Hematopoietic multipotent progenitor cell treated with erythropoietin and hydrocortisone succinate and interleukin-3 and kit ligand, for 15 days (in vitro differentiated cells): ENCODE data around the gene SLC44A1.

Experiments
- DNase-seq: peaks from one replicate; pipeline ENCODE4 v3.0.0-alpha.2; 2015; ENCODE audit warnings: low spot score

The SLC44A1 gene

DNA sequence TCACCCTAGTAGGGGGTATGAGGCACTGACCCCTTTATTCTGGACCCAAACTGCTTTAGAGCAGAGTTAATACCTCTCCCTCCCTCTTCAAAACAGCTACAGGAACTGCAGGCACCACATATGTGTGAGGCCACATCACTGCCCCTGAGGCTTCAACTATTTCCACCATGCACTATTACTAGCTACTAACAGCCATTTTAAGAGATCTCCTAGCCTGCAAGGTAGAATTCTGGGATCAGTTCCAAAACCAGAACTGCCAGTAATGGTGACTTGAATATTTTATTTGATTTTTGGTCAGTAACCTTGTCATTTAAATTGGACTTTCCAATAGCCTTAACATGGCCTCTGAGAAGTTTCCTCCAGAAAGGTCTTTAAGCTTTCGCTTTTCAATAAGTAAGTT lies 148.1 kb downstream of the SLC44A1 start:
- DNase-seq, result peak; percentile 23

DNA sequence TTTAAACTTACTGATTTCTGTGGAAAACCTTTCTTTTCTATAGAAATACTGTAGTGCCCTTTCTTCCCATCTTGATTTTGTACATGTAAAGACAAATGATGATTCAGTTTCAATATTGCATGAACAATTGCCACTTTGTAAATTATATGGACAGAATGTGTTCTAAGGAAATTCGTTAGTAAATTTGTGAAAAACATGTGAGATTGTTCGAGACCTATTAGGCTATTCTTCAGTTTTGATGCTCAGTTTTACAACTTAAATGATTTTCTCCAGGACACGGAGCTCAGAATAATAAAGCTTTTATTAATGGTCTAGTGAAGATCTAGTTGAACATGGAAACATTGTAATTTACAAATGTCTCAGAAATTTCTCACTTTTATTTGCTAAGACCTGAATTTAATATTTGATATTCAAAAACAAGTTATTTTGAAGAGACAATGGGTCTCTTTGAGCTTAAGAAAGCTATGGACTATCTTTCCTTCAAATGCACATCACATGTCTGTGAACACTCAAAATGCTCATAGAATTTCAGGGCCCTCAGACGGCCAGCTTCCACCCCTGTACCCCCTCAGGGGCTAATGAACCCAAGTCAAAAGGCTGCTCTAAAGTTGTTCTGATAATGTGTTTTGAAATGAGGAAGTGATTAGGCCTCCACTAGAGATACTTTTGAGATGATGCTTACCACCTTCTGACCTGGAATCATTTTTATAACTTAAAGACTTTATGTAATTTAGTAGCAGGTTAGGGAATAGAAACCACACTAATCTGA lies 149.3 kb downstream of the SLC44A1 start:
- no peak for DNase-seq

DNA sequence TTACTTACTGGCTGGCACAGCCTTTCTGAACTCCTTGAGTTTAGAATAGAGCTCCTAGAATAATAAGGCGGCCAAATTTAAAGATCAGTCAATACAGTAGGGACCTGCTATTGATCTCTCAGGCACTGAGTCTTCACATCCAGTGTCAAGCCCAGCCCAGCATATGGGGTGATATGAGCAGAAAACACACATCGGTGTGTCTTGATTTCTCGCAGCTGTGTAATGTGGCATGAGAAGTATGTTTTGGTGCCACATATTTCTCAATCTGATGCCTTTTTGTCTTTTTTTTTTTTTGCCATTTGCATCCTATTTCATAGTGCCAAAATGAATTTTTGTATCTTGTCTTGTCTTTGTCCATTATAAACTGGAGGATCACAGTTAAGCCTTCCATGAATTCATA lies 152.0 kb downstream of the SLC44A1 start:
- DNase-seq, result no peak

DNA sequence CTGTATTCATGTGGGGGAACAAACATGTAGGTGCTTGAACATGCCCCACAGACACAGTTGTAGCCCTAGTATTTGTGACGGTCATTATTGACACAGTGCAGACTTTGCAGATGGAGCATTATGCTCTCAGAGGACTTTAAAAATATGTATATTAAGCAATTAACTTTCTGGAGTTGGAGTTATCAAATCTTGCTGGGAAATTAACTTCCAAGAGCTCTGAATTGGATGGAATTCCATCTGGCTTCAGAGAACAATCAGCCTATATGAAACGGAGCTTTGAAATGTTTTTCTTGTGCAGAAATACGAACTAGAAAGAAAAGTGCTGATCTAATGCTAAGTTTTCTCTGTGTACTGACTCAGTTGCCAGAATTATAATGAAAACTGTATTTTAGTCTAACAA lies 152.4 kb downstream of the SLC44A1 start:
- no peak for DNase-seq

DNA sequence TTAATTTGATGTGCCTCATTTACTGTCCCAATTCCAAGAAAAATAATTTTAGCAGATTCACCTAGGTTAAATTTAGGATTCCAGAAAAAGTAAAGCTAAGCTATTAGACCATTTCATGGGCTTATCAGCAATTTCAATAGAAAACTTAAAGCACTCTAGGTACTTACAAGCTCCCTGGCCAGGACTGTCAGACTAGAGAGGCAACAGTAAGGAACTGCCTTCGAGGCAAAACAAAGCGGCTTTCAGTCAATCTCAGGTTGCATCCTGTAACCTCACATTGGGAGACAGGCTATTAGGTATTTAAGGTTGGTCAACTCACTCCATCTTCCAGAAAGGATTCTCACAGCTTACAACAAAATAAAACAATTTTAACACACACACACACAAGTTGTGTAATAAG lies 154.7 kb downstream of the SLC44A1 start:
- DNase-seq, result no peak

DNA sequence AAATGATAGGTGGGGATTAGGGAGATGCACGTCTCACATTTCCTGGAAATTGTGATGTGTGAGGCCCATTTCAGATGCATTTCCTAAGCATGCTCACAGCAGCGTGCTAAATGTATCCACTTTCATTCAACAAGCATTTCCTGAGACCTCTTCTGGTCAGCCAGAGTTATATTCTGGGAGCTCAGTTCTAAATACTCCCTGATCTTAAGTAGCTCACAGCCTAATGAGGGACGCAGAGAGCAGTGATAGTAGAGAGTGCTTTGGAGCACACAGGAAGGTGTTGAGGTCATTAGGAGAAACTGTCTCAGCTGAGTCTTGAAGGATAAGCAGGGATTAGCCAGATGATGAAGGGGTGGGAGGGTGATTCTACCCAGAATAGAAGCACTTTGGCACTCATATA lies 157.2 kb downstream of the SLC44A1 start:
- no peak for DNase-seq

DNA sequence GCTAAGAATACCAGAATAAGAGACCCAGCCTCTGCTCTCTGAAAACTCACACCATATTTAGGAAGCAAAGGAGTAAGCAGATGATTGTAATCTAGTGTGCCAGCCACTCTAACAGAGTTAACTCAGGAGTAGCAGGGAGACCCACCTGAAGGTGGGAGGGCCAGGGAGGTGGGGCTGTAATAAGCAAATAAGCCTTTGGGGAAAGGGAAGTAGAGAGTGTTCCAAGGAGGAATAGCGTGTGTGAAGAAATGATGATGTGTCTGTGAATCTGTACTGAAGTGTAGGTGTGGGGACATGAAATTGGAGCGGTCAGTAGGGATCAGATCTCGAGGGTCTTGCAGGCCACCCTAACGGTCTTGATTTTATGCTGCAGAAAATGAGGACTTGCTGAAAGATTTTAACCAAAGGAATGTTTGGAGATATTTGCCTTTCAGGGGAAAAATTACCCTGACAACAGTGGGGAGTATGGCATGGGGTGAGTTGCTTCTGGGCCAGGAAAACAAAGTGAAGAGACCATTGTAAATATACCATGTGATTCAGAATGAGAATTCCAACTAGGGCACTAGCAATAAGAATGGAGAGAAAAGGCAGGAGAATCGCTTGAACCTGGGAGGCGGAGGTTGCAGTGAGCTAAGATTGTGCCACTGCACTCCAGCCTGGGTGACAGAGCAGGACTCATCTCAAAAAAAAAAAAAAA lies 159.2 kb downstream of the SLC44A1 start:
- DNase-seq, result no peak

DNA sequence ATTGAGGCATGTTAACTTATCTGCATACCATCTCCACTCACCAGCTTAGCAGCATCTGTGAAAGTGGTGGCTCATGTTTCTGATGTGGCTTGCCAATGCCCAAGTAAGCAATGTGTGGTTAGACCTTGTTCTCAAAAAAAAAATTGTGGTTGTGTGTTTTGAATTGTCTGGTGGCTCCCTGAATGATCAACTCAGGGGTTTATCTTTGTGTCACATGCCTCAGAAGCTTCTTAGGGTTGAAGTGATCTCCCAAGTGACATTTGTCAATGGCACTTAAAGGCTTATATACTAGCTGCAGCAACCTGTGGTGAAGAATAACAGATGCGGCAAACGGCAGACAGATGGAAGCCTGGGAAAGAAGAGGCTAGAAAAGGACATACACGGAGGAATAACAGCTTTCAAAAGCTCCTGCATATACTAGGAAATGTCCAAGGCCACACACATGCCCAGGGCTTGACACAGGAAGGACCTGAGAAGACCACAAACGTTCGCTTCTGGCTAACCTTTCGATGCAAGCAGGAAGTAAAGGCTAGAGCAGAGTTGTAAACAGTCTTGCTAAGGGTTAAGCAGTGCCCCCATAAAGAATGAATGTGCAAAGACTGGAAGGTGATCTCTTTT lies 161.2 kb downstream of the SLC44A1 start:
- DNase-seq, result no peak

DNA sequence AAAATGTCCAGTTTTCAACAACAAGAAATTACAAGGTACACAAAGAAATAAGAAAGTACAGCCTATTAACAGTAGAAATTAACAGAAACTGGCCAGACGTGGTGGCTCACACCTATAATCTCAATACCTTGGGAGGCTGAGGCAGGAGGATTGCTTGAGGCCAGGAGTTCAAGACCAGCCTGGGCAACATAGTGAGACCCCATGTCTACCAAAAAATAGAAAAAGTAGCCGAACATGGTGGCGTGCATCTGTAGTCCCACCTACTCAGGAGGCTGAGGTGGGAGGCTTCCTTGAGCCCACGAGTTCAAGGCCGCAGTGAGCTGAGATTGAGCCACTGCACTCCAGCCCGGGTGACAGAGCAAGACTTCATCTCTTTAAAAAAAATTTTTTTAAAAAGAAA lies 161.9 kb downstream of the SLC44A1 start:
- no peak for DNase-seq

DNA sequence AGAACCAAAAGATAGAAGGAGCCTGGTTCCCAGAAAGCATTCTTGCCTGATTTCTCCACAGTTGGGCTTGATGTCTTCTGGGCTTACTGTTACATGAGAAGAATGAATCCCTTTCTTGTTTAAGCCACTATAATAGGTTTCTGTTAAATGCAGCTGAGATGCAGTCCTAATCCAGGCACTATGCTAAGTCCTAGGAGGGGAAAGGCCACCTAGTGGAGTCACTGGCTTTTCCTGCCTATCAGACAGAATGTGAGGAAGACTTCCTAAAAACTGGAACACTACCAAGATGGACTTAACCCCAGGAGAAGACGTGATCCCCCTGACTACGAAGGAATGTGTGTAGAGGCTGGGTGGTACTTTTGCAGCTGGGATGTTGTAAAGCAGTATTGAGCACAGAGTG lies 169.1 kb downstream of the SLC44A1 start:
- no peak for DNase-seq

DNA sequence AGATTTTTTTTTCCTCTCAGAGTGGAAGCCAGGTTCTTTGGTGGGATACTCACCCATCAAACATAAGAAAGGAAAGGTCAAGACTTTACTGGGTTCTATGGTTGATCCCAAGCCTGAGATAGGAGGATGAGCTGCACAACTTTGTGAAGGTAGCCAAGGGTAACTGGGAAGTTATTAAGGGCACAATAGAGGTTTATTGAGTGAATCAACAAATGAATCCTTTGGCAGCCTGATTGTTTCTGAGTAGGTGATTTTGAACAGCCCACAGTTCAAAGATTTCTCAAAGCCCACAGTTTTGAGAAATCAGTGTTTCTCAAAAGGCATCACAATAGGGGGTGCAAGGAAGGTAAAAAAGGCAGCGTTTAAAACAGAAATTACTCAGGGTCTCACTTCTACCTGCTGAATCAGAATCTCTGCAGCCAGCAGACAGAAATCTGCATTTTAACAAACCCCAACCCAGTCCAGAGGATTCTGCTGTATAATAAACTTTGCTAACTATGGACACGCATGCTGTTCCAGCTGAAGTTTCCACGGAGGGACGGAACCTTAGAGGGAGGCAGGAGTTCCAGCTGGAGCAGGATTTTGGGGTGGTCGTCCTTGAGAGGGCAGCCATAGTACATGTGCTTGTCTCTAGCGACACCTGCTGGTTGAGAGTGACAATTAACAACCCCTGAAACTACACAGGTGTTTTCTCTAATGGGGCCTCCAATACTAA lies 170.7 kb downstream of the SLC44A1 start:
- DNase-seq, result peak; percentile 75

DNA sequence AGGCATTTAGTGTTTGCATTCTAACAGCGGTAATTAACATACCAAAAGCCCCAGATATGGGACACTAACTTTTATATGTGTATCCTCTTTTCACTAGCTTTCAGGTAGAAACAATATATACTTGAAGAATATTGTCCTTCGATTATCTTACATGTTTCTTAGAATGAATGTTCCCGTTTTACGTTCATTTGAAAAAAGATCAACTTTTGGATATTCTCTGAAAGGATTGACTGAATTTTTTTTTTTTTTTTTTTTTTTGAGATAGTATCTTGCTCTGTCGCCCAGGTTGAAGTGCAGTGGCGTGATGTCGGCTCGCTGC lies 171.2 kb downstream of the SLC44A1 start:
- DNase-seq, result no peak

DNA sequence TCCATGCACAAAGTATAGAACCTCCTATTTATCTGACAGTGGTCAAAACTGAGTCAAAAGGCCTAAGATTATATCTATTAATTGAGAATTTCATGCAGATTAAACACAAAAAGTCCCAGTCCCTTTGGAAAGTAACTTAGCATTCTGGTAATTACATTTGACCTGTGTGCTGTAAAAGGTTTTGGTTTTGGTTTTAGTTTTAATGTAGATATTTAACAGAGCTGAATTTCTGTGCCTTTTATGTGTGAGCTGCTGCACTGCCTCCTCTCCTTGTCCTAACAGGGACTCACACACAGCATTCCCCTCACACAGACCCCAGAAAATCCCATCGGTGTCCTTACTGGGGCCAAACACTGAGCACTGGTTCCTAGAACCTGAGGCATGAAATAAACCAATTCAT lies 172.4 kb downstream of the SLC44A1 start:
- DNase-seq, result no peak

DNA sequence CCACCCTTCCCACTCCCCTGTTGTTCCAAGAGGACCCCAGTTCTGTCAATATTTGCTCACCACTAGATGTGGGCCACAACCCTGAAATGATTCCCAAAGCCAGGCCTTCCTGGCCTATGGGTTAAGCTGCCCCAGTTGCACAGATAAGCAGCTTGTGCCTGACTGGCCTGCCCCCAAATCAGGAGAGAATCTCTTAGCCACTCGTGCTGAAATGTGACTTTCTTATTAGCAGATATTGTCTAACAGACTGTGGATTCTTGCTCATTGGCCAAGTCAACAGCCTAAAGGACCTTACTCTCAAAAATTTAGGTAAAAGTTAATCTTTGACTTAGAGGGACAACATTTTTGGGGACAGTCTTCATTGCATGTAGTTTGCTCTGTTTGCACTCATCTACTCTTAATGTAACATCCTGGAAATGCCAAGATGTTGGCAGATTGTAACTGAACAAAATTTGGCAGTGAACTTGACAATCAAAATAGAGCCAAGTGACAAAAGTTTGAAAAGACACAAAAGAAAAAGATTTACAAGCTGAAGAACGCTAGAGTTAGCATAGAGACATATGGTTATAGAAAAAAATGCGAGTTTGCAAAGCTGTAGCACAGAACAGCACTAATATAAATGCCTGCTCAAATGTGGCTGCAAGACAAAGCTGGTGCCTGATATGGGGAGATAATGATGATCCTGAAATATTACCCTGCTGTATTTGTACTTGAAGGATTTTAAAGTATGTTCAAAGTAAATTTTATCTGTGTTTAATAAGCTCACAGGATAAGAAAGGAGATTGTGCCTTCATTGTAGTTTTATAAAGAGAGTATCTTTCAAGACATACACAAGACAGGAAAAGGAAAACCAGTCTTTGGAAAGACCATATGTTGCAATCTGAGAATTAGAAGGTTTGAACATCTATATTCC lies 174.4 kb downstream of the SLC44A1 start:
- no peak for DNase-seq

DNA sequence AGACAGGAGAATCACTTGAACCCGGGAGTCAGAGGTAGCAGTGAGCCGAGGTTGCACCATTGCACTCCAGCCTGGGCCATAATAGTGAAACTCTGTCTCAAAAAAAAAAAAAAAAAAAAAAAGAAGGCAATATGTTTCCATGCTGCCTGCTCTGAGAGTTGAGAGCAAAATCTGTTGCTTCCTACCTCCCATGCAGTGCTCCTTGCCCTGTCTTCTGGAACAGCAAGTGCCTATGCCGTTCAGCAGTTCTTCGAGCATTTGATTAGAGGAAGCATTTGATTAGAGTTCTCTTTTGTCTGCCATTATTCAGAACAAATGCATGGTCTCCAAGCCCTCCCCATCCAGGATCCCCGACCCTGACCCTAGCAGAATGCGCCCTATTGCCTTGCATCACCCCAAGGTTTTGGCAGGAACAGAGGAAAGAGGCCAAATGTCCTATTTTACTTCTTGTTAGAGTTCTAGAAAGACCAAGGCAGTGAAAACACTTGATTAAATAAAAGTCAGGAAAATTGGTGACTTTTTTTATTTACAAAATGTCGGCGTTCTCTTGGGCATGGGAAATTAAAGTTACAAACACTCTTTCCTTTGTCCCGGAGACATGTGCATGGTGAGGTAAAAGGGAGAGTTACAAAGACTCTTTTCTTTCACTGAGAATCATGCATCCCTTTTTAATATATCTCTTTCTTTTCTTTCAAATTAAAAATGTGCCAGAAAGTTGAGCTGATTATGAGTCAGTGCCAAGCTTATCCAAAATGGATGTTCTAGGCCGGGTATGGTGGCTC lies 175.6 kb downstream of the SLC44A1 start:
- no peak for DNase-seq

DNA sequence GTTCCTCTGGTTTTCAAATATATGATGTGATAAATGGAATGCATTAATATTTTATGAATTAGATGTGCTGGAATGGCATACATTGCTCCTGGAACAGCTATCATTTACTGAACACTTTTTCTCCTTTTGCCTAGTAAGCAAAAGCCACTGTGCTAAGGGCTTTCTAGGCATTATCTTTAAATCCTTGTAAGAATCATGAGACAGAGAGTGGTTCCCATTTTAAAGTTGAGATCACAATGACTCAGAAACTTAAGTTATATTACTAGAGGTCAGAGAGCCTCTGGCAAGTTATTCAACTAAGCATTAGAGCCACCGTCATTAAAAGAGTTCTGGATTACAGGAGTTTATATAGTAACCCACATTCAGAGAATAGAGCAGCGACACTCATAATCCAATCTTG lies 176.7 kb downstream of the SLC44A1 start:
- DNase-seq, result no peak

DNA sequence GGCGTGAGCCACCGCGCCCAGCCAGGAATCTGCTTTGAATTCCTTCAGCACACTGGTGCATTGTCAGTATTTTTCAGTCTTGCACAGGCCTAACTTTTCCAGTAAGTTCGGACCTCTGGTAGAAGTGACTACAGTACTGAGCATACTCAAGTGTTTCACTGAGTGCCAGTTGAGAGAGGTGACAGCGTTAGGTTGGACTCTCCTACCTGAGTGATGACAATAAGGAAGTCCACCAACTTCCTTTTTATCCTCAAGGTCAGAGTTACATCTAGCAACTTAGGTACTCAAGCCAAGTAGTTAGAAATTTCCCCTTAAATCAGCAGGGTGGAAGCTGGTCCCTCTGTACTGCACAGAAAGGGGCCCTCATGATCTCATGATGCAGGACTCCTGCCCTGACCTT lies 177.4 kb downstream of the SLC44A1 start:
- no peak for DNase-seq

DNA sequence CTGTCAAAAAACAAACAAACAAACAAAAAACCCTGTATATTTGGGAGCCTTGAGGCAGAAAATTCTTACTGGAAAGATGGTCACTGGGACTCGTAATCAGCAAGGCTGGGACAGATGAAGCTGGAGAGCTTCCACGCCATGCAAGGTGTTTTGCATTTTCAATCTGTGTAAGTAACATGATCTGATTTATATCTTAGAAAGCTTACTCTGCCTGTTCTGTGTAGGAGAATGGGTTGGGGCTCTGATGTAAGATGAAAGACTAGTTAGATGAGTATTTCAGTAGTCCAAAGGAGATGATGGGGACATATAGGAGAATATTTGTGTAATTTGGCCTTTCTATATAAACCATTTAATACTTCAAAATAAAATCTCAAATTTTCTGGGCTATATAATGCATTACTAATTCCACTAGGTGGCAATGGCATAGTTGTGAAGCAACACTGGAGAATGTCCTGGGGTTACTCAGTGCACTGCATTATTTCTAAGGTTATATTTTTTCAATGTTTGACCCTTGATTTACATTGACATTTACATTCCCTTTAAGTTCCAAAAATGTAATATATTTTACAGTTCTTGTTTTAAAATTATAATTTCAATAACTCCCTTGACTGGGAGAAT lies 181.5 kb downstream of the SLC44A1 start:
- DNase-seq, result no peak

DNA sequence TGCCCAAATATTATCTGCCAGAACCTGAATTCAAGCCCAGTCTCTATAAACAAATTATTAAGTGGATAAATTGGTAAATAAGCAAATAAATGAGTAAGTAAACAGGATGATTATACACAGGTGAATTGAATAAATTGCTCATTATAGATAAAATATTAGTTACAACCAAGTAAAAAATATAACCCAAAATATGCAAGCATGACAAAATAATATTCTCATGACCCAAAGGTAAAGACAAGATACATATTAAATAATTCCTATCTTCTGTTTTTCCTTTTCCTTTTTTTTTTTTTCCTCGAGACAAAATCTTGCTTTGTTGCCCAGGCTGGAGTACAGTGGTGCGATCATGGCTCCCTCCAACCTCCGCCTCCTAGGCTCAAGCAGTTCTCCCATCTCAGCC lies 182.2 kb downstream of the SLC44A1 start:
- no peak for DNase-seq

DNA sequence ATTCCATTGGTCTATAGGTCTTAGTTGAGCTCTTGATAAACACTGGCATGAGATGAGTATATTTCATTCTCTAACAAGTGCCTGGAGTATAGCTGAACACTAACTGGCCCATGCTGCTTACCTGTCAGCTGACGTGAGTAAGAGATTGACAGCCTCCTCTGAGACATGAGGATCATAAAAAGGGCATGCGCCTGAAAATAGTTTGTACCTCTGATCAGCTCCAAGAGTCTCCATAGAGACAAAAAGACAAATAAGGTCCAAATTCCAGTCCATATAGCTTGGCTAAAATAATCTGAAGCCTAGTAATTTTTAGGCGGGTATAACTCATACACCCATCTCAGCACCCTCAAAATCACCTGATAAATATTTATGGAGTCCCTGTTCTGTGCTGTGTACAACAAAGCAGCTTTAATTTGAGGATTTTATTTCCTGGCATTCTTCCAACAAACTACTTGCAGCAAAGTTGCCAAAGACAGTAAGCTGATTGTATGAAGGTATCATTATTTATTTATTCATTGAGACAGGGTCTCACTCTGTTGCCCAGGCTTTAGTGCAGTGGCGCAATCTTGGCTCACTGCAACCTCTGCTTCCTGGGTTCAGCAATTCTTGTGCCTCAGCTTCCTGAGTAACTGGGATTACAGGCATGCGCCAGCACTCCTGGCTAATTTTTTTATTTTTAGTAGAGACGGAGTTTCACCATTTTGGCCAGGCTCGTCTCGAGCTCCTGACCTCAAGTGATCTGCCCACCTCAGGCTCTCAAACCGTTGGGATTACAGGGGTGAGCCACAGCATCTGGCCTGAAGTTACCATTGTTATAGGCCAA lies 187.2 kb downstream of the SLC44A1 start:
- no peak for DNase-seq
